C4-2B (cell line): Measurements from ENCODE around the gene RPP30.

Experiments used
- CTCF ChIP-seq: fragments of 450-650 bp; conservative IDR thresholded peaks from 2 replicates; pipeline ENCODE4 v1.5.1; 2017; ENCODE audit warnings: mild to moderate bottlenecking
- ZFX ChIP-seq: fragments of 450-650 bp; IDR thresholded peaks from 2 replicates; pipeline ENCODE4 v1.6.1; 2017

GRCh38 chr10:90939648-90940047, 67.9 kb downstream of the RPP30 start:
- TF ChIP-seq CTCF (no peak), ZFX (no peak)
